AG04450 (cell line): ENCODE results near the gene GRID1. TPM values are rescaled to one million over a fixed set of nuclear protein-coding genes. Genes with fewer than 3 reads are reported as not detected.

Experiments used
- CTCF ChIA-PET: fragments of 300-600, 350-600 bp; formaldehyde crosslinking; extraction: SDS; loops from one replicate; lab custom pipeline; 2022; ENCODE audit warnings: antibody characterized with exemption, inconsistent platforms; lab: Charles Lee
- POLR2A ChIA-PET: fragments of 350-600 bp; formaldehyde crosslinking; extraction: SDS; loops from one replicate; lab custom pipeline; 2021; ENCODE audit warnings: antibody characterized with exemption, inconsistent platforms; lab: Yijun Ruan, JAX
- DNase-seq: peaks from one replicate; pipeline ENCODE4 v3.0.0-alpha.2; 2011; ENCODE audit warnings: low read depth, low spot score
- H3K27ac ChIP-seq: one replicate; pipeline ENCODE4 v1.5.1; 2012; ENCODE audit warnings: low read depth, low read length, control low read depth
- H3K27me3 ChIP-seq: one replicate; pipeline ENCODE4 v1.6.0; 2012; ENCODE audit warnings: low read length; ENCODE audit not compliant: control insufficient read depth, insufficient read depth
- H3K4me3 ChIP-seq: 2 replicates; pipeline ENCODE4 v1.5.1; 2011; ENCODE audit warnings: mild to moderate bottlenecking, low read depth, low read length, control low read depth
- H3K9me3 ChIP-seq: 2 replicates; pipeline ENCODE4 v1.5.1; 2012; ENCODE audit warnings: low read length; ENCODE audit not compliant: control insufficient read depth, insufficient read depth
- CTCF ChIP-seq: IDR thresholded peaks from 2 replicates; pipeline ENCODE4 v1.5.1; 2011; ENCODE audit warnings: low read depth, low read length, control low read depth, inconsistent platforms
- polyA plus RNA-seq: library from polyadenylated mRNA; depleted of rRNA; stranded (reverse); fragments of >200 nt; gene quantifications from 2 replicates; pipeline ENCODE4 v1.2.3, GENCODE V29; 2011; rRNA removed
- small RNA-seq: library from RNA; depleted of rRNA; stranded (forward); fragments of <200 nt; gene quantifications from one replicate; pipeline ENCODE3, GENCODE V24; 2012; ENCODE audit warnings: low read depth; ENCODE audit not compliant: insufficient read length

Gene GRID1
- polyA plus RNA-seq, 1 experiment: not detected

DNA sequence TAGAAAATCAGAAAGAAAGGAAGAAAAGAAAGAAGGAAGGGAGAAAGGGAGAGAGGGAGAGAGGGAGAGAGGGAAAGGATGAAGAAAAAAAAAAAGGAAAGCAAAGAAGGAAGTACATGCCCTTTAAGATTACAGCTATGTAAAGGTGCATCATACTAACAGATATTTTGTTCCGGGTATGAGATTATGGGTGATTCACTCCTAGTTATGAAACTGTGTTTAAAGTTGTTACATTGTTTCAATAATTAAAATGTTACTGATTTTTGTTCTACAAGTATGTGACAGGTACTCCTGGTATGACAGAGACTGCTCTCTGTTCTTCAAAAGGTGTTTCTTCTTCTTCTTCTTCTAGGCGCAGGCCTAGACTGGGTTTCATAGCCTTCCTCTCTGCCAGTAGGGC, 808.9 kb downstream of the GRID1 start:
- Histone ChIP-seq H3K4me3 (no peak overlapping the region), H3K27me3 (no peaks in the 10 kb centered on the region), H3K27ac (no peak overlapping the region), H3K9me3 (no peaks in the 10 kb centered on the region)
- no peak for DNase-seq
- no peak for TF ChIP-seq CTCF
- POLR2A ChIA-PET: no interaction called here
- CTCF ChIA-PET: no interaction called here

- ChIA-PET POLR2A (no interaction called here), CTCF (no interaction called here)
- no peak overlapping the region for H3K27ac ChIP-seq
- DNase-seq: no peak
- H3K9me3 ChIP-seq: no peaks in the 10 kb centered on the region
- TF ChIP-seq CTCF: no peak
- no peaks in the 10 kb centered on the region for H3K27me3 ChIP-seq
- H3K4me3 ChIP-seq: no peak overlapping the region
Observed at GRCh38 chr10:85557077-85557476, 809.5 kb downstream of the GRID1 start.

Small RNA genes lying within 50 kb of the gene (small RNA-seq; reads per million reads assigned to genes)
- gene MIR346 (not detected), gene RF02271 (not detected), gene RN7SKP238 (not detected), gene RNA5SP322 (not detected)

Other genes with a start within 250 kb of the GRID1 start
- 20.0 and 24.5 TPM in 2 replicates for gene WAPL, start 155.0 kb upstream of the GRID1 start, polyA plus RNA-seq